GM21390 (cell line): ENCODE data around the gene AXIN1.

Source experiments
- ATAC-seq: cut with Tn5 transposase; IDR thresholded peaks from one replicate; pipeline ENCODE4 v1.9.1; 2021; ENCODE audit not compliant: unreplicated experiment

The AXIN1 gene

DNA sequence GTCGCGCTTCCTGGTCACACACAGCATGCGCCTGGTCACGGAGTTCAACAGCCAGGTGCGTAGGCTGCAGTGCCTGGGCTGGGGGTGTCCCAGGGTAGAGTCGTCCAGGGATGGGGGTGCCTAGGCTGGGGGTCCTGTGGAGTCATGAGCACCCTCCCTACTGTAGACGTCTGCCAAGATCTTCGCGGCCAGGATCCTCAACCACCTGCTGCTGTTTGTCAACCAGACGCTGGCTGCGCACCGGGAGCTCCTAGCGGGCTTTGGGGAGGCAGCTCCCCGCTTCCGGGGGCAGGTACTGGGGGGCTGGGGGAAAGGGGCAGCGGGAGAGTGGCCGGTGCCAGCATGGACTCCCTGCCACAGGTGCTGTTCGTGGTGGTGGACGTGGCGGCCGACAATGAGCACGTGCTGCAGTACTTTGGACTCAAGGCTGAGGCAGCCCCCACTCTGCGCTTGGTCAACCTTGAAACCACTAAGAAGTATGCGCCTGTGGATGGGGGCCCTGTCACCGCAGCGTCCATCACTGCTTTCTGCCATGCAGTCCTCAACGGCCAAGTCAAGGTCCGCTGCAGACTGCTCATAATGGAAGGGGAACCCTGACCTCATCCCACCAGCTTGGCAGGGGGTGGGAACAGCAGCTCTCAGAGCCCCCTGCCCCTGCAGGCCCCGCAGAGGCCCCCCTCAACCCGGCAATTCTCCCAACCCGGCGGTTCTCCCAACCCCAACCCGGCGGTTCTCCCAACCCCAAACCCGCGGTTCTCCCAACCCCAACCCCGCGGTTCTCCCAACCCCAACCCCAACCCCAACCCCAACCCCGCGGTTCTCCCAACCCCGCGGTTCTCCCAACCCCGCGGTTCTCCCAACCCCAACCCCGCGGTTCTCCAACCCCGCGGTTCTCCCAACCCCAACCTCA is 67.1 kb downstream of the AXIN1 start:
- no peak for ATAC-seq

GRCh38 chr16:284204-285120 is 68.1 kb downstream of the AXIN1 start:
- no peak for ATAC-seq

GRCh38 chr16:283033-283805 is 69.3 kb downstream of the AXIN1 start, which contains the start of gene PDIA2:
Gene PDIA2 (plus strand): TSS chr16:283164. CDS start chr16:283170, 6 bp downstream.
- ATAC-seq, result no peak

- no peak for ATAC-seq
Observed at GRCh38 chr16:282491-282890, 70.0 kb downstream of the AXIN1 start.

GRCh38 chr16:281660-282255 is 70.8 kb downstream of the AXIN1 start:
- ATAC-seq, result no peak

GRCh38 chr16:280991-281659 is 71.4 kb downstream of the AXIN1 start:
- ATAC-seq, result no peak

GRCh38 chr16:280552-280951 is 72.0 kb downstream of the AXIN1 start, which contains the start of gene ARHGDIG:
Gene ARHGDIG (plus strand): TSS chr16:280591. CDS start chr16:280681, 90 bp downstream.
- ATAC-seq, result no peak

DNA sequence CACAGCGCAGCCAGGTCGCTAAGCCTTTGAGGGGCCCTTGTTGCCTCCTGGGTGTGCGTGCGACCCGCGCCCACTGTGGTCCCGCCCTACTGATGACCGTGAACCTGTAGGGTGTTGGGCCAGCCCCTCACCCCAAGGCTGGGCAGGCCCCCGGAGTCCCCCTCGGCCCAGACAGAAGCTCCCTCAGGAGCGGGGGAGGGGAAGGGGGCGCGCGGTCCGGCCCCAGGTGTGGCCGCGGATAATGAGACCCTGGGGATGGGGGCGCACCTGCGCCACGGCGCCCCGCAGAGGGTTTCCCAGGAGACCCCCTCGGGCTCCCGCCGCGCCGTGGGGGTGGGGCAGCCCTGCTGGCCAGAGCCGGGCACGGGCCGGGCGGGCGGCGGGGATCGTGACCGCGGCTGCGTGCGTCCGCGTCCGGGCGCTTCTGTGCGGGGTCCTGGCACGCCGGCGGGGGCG is 72.5 kb downstream of the AXIN1 start:
- no peak for ATAC-seq

GRCh38 chr16:279531-279930 is 73.0 kb downstream of the AXIN1 start:
- ATAC-seq, result no peak

DNA sequence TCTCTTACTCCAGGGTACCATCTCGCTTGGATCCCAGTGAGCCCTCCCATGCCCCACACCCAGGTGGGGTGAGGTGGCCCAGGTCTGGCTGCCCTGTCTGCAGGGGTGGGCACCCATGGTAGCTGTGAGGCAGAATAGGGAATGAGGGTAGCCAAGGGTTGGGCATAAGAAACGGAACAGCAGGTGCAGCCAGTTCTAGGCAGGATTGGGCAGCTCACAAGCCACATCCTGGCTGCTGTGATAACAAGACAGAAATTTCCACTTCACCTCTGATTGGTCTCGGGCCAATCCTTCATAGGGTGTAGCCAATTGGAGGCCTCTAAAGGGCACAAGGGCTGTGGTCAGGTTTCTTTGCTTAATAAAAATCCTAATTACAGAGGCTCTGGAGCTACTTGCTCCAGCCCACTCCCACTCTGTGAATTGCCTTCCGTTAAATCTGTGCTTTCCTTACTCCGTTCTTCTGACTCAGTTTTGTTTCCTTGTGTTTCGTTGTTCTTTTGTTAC is 73.6 kb downstream of the AXIN1 start:
- no peak for ATAC-seq

GRCh38 chr16:276426-277077 is 76.0 kb downstream of the AXIN1 start:
- ATAC-seq, result no peak

DNA sequence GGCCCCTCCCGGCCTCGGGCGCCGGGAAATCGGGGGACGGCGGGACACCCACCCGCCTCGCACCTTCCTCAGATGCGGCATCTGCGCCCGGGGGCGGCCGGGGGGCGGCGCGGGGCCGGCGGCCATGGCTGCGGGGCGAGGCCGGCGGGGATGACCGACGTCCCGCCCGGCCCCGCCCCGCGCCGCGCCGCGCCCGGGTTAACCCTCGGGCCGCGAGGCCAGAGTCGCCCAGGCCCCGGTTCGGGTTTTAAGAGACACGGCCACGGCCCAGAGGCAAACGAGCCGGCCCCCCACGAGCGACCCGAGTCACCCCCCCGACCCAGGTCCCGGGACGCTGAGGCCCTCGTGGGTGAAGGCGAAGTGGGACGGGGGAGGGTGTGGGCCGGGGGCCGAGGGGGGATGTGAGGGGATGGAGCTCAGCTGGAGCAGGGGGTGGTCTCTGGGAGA is 76.7 kb downstream of the AXIN1 start, which contains the start of gene RGS11:
RGS11 (minus strand) TSS at position 159 of the 447 bp plus-strand sequence; CDS start at position 126, 33 bp downstream.
- no peak for ATAC-seq

DNA sequence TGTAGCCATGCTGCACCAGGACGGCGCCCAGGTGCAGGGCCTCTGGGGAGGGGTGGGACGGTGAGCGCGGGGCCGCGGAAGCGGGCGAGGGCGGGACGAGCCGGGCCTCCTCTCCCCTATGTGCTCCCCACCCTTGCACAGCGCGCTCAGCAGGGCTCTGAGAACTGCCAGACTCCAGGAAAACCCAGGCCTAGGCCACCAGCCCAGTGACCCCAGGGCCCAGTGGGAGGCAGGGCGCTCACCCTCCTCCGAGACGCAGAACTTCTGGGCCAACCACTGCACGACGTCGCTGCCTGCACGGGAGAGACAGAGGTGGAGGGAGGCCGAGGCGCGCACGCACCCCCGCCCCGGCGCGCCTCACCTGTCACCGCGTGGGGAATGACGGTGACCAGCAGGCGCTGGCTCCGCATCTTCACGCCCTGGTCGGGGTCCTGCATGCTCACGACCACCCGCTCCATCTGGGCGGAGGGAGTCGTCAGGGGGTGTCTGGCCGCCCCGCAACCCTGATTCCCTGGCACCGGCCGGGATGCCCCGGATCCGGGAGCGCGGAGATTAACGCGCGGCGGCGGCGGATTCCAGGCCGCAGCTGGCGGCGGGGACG is 77.4 kb downstream of the AXIN1 start:
- ATAC-seq, result no peak

DNA sequence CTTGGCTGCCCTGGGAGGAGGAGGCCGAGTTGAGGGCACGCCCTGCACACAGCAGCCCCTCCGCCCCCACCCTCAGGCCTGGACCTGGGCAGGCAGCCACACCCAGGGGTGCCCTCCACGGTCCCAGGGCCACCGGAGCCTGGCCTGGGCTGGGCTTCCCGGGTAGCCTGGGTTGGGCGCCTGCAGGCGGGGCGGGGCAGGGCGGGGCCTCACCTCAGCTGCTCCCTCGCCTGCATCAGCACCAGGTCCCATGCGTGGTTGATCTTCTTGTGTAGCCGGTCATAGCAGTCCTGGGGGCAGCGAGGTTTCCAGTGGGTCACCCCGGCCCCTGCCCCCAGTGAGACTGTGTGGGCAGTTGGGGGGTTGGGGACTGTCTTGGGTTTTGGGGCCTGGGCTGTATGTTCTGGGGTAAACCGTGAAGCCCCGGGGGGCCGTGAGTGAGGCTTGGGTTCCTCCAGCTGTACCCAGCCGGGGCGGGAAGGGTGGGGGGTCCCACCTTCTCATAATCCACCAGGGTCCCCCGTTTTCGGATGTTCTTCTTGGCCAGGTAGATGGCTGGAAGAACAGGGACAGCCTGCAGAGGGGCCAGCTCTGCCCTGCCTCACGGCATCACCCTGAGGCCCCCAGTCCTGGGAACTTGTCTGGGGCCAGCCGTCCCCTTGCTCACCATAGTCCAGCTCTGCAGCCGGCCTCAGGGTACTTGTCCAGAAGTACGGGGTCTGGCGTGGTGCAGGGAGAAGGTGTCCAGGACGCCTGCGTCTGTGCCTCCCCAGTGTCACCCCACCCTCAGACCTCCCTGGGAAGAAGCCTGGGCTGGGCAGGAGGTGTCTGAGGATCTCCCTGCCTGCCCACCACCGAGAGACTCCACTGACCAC is 78.7 kb downstream of the AXIN1 start:
- no peak for ATAC-seq

DNA sequence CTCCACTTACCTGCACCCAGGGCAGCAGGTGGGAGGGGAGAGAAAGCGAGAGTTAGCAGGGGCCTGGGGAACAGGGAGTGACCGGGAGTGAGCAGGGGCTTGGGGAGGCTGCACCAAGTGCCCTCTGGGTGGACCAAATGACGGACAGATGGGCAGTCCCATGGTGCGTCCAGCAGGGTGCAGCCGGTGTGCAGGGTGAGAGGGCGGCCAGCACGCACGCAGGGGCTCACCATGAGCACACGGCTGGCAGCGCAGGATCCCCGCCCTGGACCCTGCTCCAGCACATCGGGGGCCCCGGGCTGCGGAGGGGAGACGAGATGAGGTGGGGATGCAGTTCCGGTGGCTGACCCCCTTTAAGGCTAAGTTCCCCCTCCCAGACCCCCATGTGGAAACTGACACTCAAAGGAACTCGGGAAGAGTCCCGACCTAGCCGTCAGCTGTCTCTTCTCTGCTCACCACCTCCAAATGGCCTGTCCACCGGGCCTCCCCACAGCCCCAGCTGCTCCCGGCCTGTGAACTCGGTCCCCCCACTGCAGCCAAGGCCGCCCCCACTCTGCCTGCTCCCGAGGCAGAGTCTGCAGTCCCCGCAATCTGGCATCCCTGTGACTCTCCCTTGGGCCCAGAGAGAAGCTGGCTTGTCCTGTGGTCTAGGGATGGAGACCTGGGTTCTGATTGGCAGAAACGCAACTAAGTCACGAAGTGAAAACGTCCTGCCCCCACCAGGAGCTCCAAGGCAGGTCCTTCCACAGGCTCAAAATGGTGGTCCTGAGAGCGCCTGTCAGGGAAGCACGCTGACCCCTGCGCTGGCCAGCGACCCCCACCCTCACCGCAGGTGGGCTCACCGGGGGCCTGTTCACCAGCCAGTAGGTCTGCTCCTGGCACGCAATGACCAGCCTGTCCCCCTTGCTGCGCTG is 79.6 kb downstream of the AXIN1 start:
- ATAC-seq, result no peak
